ENCODE measurements around the gene ADAM23. TPM values are rescaled to one million over a fixed set of nuclear protein-coding genes. Genes with fewer than 3 reads are reported as not detected.

The ADAM23 gene
- total and polyA plus RNA-seq, 3 experiments from 2014 or later, result 0.55 to 0.98 TPM; not detected in 1

- Mint-ChIP-seq H3K27ac (no peak overlapping the region), H3K4me1 (no peaks in the 10 kb centered on the region), H3K36me3 (no peaks in the 10 kb centered on the region), H3K27me3 (peaks cover 7 to 19% of the 10 kb centered on the region in 2 donors), H3K4me3 (no peak overlapping the region), H3K9me3 (peaks cover 0 to 3% (median 0%) of the 10 kb centered on the region in 5 donors)
- POLR2A ChIA-PET, result no interaction called here
- H3K4me3 ChIP-seq (ENCODE audit: low read length), result no peak overlapping the region
- H3K4me1 ChIP-seq (ENCODE audit: insufficient read depth, low read length), result no peaks in the 10 kb centered on the region
- CTCF ChIA-PET, result no interaction called here
- DNase-seq, result no peak
- no peaks in the 10 kb centered on the region for H3K27me3 ChIP-seq (ENCODE audit: insufficient read depth, low read length, poor library complexity, severe bottlenecking)
- no peak overlapping the region for H3K27ac ChIP-seq (ENCODE audit: low read depth, low read length)
- no peaks in the 10 kb centered on the region for H3K9me3 ChIP-seq (ENCODE audit: low read length)
- no peaks in the 10 kb centered on the region for H3K36me3 ChIP-seq (ENCODE audit: insufficient read depth, low read length)
These were observed 196.3 kb downstream of the ADAM23 start for GRCh38 chr2:206639636-206640035.

- Mint-ChIP-seq H3K4me3 (no peak overlapping the region), H3K36me3 (no peaks in the 10 kb centered on the region), H3K9me3 (peaks cover 0 to 3% (median 0%) of the 10 kb centered on the region in 5 donors), H3K4me1 (no peaks in the 10 kb centered on the region), H3K27ac (no peak overlapping the region), H3K27me3 (peaks cover 7 to 16% of the 10 kb centered on the region in 2 donors)
- H3K27ac ChIP-seq (ENCODE audit: low read depth, low read length), result no peak overlapping the region
- H3K4me3 ChIP-seq (ENCODE audit: low read length), result no peak overlapping the region
- no peaks in the 10 kb centered on the region for H3K27me3 ChIP-seq (ENCODE audit: insufficient read depth, low read length, poor library complexity, severe bottlenecking)
- no peaks in the 10 kb centered on the region for H3K4me1 ChIP-seq (ENCODE audit: insufficient read depth, low read length)
- POLR2A ChIA-PET, result no interaction called here
- CTCF ChIA-PET, result no interaction called here
- DNase-seq, result no peak
- no peaks in the 10 kb centered on the region for H3K36me3 ChIP-seq (ENCODE audit: insufficient read depth, low read length)
- no peaks in the 10 kb centered on the region for H3K9me3 ChIP-seq (ENCODE audit: low read length)
These were observed 197.9 kb downstream of the ADAM23 start for GRCh38 chr2:206641226-206641625.

- no peak within 1 kb of the TSS for H3K4me3 ChIP-seq (ENCODE audit: low read length)
- H3K4me1 ChIP-seq (ENCODE audit: insufficient read depth, low read length), result no peaks in the 10 kb centered on the region
- H3K27me3 ChIP-seq (ENCODE audit: insufficient read depth, low read length, poor library complexity, severe bottlenecking), result no peaks in the 10 kb centered on the region
- DNase-seq, result no peak
- no peak within 1 kb of the TSS for H3K4me3 Mint-ChIP-seq
- no peaks in the 10 kb centered on the region for H3K4me1 Mint-ChIP-seq
- no peaks in the 10 kb centered on the region for H3K9me3 ChIP-seq (ENCODE audit: low read length)
- peaks cover 7 to 16% of the 10 kb centered on the region in 2 donors for H3K27me3 Mint-ChIP-seq
- H3K27ac ChIP-seq (ENCODE audit: low read depth, low read length), result no peak within 1 kb of the TSS
- no peaks in the 10 kb centered on the region for H3K36me3 Mint-ChIP-seq
- peaks cover 0 to 3% (median 0%) of the 10 kb centered on the region in 5 donors for H3K9me3 Mint-ChIP-seq
- H3K27ac Mint-ChIP-seq, result no peak within 1 kb of the TSS
- ChIA-PET CTCF (no interaction called here), POLR2A (no interaction called here)
- H3K36me3 ChIP-seq (ENCODE audit: insufficient read depth, low read length), result no peaks in the 10 kb centered on the region
These were observed 199.0 kb downstream of the ADAM23 start, which contains the start of gene FAM237A for GRCh38 chr2:206642075-206643025. FAM237A (plus strand) TSS chr2:206642487; CDS start chr2:206644237, 1,750 bp downstream.

- no peak overlapping the region for H3K4me3 ChIP-seq (ENCODE audit: low read length)
- no peaks in the 10 kb centered on the region for H3K4me1 ChIP-seq (ENCODE audit: insufficient read depth, low read length)
- no peak for DNase-seq
- H3K9me3 Mint-ChIP-seq, result no peaks in the 10 kb centered on the region
- CTCF ChIA-PET, result no interaction called here
- POLR2A ChIA-PET, result no interaction called here
- H3K36me3 Mint-ChIP-seq, result no peaks in the 10 kb centered on the region
- H3K27me3 ChIP-seq (ENCODE audit: insufficient read depth, low read length, poor library complexity, severe bottlenecking), result no peaks in the 10 kb centered on the region
- no peaks in the 10 kb centered on the region for H3K36me3 ChIP-seq (ENCODE audit: insufficient read depth, low read length)
- no peaks in the 10 kb centered on the region for H3K4me1 Mint-ChIP-seq
- H3K27me3 Mint-ChIP-seq, result peaks cover 4 to 13% of the 10 kb centered on the region in 2 donors
- H3K4me3 Mint-ChIP-seq, result no peak overlapping the region
- H3K27ac ChIP-seq (ENCODE audit: low read depth, low read length), result no peak overlapping the region
- no peak overlapping the region for H3K27ac Mint-ChIP-seq
- H3K9me3 ChIP-seq (ENCODE audit: low read length), result no peaks in the 10 kb centered on the region
These were observed 204.7 kb downstream of the ADAM23 start for GRCh38 chr2:206647985-206648384.

- H3K9me3 ChIP-seq (ENCODE audit: low read length), result no peaks in the 10 kb centered on the region
- Mint-ChIP-seq H3K9me3 (peaks cover 0 to 16% (median 11%) of the 10 kb centered on the region in 5 donors), H3K27me3 (peaks cover 0 to 8% of the 10 kb centered on the region in 2 donors), H3K4me1 (no peaks in the 10 kb centered on the region), H3K4me3 (no peak overlapping the region), H3K36me3 (no peaks in the 10 kb centered on the region), H3K27ac (peak overlapping the region in 1 of 8 donors; percentile 41)
- H3K27ac ChIP-seq (ENCODE audit: low read depth, low read length), result no peak overlapping the region
- CTCF ChIA-PET, result no interaction called here
- no peak overlapping the region for H3K4me3 ChIP-seq (ENCODE audit: low read length)
- no peak for DNase-seq
- POLR2A ChIA-PET, result no interaction called here
- H3K27me3 ChIP-seq (ENCODE audit: insufficient read depth, low read length, poor library complexity, severe bottlenecking), result no peaks in the 10 kb centered on the region
- H3K4me1 ChIP-seq (ENCODE audit: insufficient read depth, low read length), result no peaks in the 10 kb centered on the region
- no peaks in the 10 kb centered on the region for H3K36me3 ChIP-seq (ENCODE audit: insufficient read depth, low read length)
These were observed 213.8 kb downstream of the ADAM23 start for GRCh38 chr2:206657087-206657486.

GRCh38 chr2:206665251-206665650, 221.9 kb downstream of the ADAM23 start:
- H3K36me3 ChIP-seq (ENCODE audit: insufficient read depth, low read length), result no peaks in the 10 kb centered on the region
- Mint-ChIP-seq H3K9me3 (no peaks in the 10 kb centered on the region), H3K4me1 (no peaks in the 10 kb centered on the region), H3K4me3 (no peak overlapping the region), H3K27me3 (peaks cover 8 to 11% of the 10 kb centered on the region in 2 donors), H3K36me3 (no peaks in the 10 kb centered on the region), H3K27ac (no peak overlapping the region)
- CTCF ChIA-PET, result no interaction called here
- no peaks in the 10 kb centered on the region for H3K9me3 ChIP-seq (ENCODE audit: low read length)
- no peak overlapping the region for H3K4me3 ChIP-seq (ENCODE audit: low read length)
- no peak overlapping the region for H3K27ac ChIP-seq (ENCODE audit: low read depth, low read length)
- H3K4me1 ChIP-seq (ENCODE audit: insufficient read depth, low read length), result no peaks in the 10 kb centered on the region
- no peaks in the 10 kb centered on the region for H3K27me3 ChIP-seq (ENCODE audit: insufficient read depth, low read length, poor library complexity, severe bottlenecking)
- POLR2A ChIA-PET, result no interaction called here
- DNase-seq, result no peak

Other genes with a start within 250 kb of the ADAM23 start
- gene ZDBF2, start 168.9 kb upstream of the ADAM23 start, total RNA-seq, result 1 to 10 TPM; 7.2 to 7.6 TPM
- 2.0 TPM for gene ZDBF2, start 168.9 kb upstream of the ADAM23 start, polyA plus RNA-seq
- gene FAM237A, start 199.0 kb downstream of the ADAM23 start, total RNA-seq, result not detected
- not detected for gene FAM237A, start 199.0 kb downstream of the ADAM23 start, polyA plus RNA-seq